GM20431 (cell line): ENCODE measurements around the gene CDC34.

Experiments
- in situ Hi-C: fragments of 300-500 bp; cut with MseI, MboI; formaldehyde crosslinking; loops from one replicate; pipeline ENCODE4 v1.15.0; 2020; ENCODE audit warnings: low sequenced_read_pairs; ENCODE audit not compliant: unreplicated experiment

The CDC34 gene

DNA sequence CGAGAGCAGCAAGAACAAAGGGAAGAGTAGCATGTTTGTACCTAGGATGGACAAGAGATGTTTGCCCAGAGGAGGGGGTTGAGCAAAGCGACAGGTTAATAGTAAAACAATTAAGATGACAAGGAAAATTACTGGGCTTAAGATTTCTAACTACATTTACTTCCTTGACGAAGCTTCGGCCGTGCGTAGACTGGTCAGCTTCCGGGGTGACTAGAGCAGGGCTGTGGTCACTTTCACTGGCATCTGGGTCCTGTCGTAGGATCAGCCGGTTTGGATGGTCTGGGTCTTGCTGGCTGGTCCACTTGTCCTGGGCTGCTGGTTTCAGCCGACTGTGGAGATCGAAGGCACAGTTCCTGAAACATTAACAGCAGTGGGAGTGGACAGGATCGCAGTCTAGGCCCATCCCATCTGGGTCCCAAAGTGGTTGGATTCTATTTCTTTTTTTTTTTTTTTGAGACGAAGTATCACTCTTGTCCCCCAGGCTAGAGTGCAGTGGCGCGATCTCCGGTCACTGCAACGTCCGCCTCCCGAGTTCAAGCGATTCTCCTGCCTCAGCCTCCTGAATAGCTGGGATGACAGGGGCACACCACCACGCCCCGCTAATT is 35.8 kb downstream of the CDC34 start:
- in situ Hi-C loops, result no loop called here

- in situ Hi-C loops, result no loop called here
Measured at GRCh38 chr19:570251-570686, 38.7 kb downstream of the CDC34 start.

DNA sequence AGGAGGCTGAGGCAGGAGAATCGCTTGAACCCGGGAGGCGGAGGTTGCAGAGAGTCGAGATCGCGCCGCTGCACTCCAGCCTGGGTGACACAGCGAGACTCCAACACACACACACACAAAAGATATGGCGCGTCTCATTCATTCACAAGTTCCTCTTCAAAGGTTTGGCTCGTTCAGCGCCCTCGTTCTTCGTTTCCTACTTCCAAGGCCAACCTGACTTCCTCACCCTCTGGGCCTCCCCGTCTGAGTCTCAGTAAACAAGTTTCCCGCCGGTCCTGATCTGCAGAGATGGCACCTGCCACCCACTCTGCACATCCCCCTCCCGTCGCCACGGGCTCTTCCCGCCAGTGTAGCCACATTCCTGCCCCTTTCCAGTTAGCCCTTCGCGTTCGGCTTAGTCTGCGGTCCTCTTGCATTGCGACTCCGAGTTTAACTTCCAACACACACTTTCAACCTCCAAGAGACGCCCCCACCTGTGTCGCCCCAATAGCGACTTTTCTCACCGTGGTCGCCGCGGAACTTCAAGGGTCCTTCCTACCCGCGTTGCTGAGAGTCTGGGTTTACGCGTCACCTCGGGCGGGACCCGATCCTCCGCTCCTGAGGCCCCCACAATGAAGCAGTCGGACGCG is 39.5 kb downstream of the CDC34 start:
- in situ Hi-C loops, result no loop called here

DNA sequence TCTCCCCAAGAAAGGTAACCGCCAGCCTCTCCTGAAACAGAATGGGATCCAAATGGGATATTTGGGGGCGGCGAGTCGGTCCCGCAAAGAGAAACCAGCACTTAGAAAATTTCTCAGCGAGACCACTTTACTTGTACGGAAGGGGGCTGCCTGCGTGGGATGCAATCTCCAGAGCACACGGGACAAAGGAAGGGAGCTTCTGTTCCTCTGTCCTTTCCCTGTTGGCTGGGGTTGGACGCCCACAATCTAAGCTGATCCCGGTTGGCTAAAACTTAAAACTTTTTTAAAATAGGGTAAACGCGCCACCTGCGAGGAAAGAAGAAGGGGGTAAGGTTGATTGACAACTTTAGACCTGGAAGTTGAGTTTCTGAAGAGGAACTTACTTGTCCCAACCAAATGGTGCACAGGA is 40.0 kb downstream of the CDC34 start:
- in situ Hi-C loops, result no loop called here

GRCh38 chr19:572140-572742 is 40.7 kb downstream of the CDC34 start, which contains the start of gene BSG:
Gene BSG (plus strand): TSS chr19:572596. CDS start chr19:572635, 39 bp downstream.
- in situ Hi-C loops, result no loop called here

DNA sequence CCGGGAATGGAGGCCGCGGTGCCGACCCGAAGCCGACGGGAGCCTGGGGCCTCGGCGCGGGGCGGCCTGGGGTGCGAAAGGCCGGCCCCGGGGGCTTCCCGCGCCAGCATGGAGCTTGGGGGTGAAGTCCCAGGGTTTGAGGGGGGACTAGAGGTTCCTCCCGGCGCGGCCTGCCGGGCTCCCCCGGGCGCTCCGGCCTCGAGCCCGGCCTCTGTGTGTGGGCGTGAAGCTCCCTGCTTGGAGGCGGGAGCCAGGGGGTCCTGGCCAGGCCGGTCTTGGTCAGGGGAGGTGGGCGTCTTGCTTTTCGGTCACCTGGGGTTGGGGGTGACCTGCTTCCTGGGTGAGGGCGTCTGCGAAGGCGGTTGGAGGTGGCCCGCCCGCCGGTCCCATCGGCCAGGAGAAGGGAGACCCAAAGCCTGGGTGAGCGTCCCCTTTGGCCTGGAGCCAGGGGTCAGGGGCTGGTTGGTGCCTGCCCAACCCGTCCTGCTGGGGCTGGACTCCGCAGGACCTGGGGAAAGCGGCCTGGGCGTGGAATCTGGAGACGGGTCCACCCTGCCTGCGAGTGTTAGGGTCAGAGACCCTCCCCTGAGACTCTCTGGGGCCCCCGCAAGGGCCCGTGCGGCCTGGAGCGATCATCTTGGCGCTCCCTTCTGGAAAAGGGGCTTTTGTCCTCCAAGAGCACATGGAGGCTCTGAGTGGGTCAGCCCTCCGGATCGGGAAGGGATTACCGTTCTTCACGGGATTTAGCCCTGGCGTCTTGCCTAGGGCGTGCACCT is 41.4 kb downstream of the CDC34 start:
- in situ Hi-C loops, result no loop called here

GRCh38 chr19:573519-573825 is 41.9 kb downstream of the CDC34 start:
- in situ Hi-C loops, result no loop called here

DNA sequence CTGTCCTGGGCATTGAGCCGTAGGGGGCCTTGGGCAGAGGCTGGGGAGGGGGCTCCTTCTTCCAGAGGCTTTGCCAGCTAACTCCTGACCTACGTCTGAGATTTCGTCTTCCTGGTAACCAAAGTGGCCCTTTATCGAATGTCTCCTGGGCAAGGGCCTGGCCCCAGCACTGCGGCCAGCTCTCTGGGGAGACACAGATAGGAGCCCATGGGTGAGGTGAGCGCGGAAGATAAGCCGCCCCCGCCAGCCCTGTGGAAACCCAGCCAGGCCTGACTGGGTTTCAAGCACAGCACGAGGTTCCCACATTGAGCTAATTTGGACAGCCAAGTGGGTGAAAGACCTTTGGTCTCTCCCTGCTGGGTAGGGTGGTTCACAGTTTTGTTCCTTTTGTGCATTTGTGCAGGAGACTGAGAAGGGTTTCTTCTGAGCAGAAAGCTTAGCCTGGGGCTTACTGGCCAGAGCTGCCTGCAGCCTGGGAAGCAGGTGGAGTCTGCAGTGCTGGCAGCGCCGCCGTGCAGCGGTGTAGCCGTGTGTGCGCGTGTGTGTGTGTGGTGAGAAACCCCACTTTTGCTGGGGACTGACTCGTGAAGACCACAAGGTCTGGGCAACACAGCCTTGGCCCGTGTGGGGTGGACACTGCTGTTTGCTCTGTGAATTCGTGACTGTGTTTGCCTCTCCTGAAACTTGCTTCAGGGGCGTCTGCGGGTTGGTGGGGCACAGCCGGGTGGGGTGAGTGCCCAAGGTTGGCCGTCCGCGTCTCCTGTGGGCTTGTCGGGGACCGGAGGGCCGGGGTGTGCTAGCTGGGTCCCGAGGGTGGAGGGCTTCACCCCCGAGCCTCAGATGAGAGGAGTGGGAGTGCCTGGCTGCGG is 43.3 kb downstream of the CDC34 start:
- in situ Hi-C loops, result no loop called here

GRCh38 chr19:575527-576506 is 44.3 kb downstream of the CDC34 start:
- in situ Hi-C loops, result no loop called here

GRCh38 chr19:576768-577438 is 45.3 kb downstream of the CDC34 start:
- in situ Hi-C loops, result no loop called here

DNA sequence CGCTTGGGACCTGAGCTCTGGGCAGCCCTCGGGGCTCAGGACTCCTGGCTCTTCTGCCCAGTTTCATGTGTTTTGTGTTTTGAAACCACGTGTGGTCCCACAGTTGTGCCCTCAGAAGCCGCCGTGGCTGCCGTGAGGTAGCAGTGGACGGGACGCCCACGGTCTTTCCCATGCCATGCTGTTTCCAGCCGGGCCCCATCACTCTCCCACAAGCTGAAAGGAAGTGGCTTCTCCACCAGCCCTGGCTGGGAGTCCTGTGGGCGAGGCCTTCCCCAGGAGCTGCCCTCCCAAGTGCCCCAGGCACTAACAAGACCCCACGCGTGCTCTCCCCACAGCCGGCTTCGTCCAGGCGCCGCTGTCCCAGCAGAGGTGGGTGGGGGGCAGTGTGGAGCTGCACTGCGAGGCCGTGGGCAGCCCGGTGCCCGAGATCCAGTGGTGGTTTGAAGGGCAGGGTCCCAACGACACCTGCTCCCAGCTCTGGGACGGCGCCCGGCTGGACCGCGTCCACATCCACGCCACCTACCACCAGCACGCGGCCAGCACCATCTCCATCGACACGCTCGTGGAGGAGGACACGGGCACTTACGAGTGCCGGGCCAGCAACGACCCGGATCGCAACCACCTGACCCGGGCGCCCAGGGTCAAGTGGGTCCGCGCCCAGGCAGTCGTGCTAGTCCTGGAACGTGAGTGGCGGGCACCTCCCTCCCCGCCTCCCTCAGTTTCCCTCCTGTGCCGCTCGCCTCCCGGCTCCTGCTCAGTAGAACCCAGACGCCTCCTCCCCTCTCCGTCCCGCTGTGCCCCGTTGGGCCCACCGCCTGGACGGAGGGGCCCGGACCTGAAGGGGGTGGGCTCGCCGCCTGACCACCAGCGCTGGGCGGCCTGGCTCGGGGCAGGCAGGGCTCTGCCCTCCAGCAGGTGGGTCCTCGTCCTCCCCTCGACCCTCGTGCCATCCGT is 46.2 kb downstream of the CDC34 start:
- in situ Hi-C loops, result no loop called here

GRCh38 chr19:579111-579841 is 47.7 kb downstream of the CDC34 start:
- in situ Hi-C loops, result no loop called here

DNA sequence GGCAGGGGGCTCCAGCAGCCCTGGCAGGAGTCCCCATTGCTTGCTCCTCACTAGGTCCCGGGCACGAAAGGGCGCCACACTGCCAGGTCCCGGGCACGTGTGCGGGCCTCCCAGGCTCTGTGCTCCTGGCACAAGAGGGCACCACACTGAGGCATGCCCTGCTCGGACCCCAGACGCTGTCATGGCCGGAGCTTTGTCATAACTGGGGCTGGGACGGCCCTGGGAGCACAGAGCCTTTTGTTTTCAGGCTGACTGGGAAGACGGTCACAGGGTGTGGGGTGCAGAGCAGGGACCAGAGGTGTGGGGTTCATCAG is 48.2 kb downstream of the CDC34 start:
- in situ Hi-C loops, result no loop called here

DNA sequence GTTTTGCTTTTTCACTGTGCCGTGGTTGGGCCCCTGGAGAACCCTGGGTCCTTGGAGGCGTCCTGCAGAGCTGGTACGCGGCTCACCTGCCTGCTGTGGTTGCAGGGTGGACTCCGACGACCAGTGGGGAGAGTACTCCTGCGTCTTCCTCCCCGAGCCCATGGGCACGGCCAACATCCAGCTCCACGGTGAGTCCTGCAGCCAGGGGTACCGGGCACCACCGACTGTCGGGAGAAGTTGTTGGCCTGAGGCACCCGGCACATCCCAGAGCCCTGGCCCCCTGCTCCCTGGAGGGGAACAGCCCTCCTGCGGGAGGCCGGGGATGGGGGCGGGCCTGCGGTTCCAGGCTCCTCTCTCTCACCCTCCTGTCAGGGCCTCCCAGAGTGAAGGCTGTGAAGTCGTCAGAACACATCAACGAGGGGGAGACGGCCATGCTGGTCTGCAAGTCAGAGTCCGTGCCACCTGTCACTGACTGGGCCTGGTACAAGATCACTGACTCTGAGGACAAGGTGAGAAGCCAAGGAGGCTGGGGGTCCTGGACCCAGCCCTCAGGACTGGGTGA is 48.8 kb downstream of the CDC34 start:
- in situ Hi-C loops, result no loop called here

- in situ Hi-C loops, result no loop called here
Measured at GRCh38 chr19:581399-582111, 50.0 kb downstream of the CDC34 start.
